Measurements from ENCODE around the gene EEFSEC. TPM values are rescaled to one million over a fixed set of nuclear protein-coding genes. Genes with fewer than 3 reads are reported as not detected.

EEFSEC gene
- polyA plus RNA-seq, 1 donor (not counting 4 experiments of a cell fraction or from before 2014, with no cell fraction given), result 8.7 TPM

GRCh38 chr3:128353991-128354687 is 200.9 kb downstream of the EEFSEC start:
- Histone ChIP-seq H3K27ac (ENCODE audit: control insufficient read depth, insufficient read depth, low read length) (no peak overlapping the region), H3K9me3 (ENCODE audit: control insufficient read depth, low read depth, low read length) (no peaks in the 10 kb centered on the region), H3K9ac (ENCODE audit: control insufficient read depth, extremely low read depth, insufficient read depth, low read length) (no peak overlapping the region), H3K4me2 (ENCODE audit: control insufficient read depth, extremely low read depth, insufficient read depth, low read depth, low read length) (no peak overlapping the region), H3K9me1 (ENCODE audit: control insufficient read depth, extremely low read depth, insufficient read depth, low read length) (no peaks in the 10 kb centered on the region), H4K20me1 (ENCODE audit: control insufficient read depth, extremely low read depth, insufficient read depth, low read length) (no peaks in the 10 kb centered on the region), H3K79me2 (ENCODE audit: control insufficient read depth, insufficient read depth, low read length) (no peaks in the 10 kb centered on the region), H2AFZ (ENCODE audit: control insufficient read depth, low read length) (no peak overlapping the region), H3K4me3 (ENCODE audit: control insufficient read depth in 2 of 3, extremely low read depth in 1 of 3, insufficient read depth in 2 of 3, low read depth in 1 of 3, low read length in 3 of 3) (no peak overlapping the region), H3K4me1 (ENCODE audit: control insufficient read depth, extremely low read depth, insufficient read depth, low read length) (no peaks in the 10 kb centered on the region), H3K27me3 (ENCODE audit: control insufficient read depth, extremely low read depth, insufficient read depth, low read length) (no peaks in the 10 kb centered on the region), H3K36me3 (ENCODE audit: control insufficient read depth in 2 of 2, extremely low read depth in 1 of 2, insufficient read depth in 2 of 2, low read length in 2 of 2) (peaks cover 0 to 5% of the 10 kb centered on the region in 2 experiments)
- DNase-seq (ENCODE audit: low read depth, low spot score) (no peak), FAIRE-seq (no peak)
- TF ChIP-seq EZH2 (IDR thresholded peaks at IDR 0.05; ENCODE audit: low read length) (no peak), CTCF (optimal IDR thresholded peaks at IDR 0.05 in 1 of 3, IDR thresholded peaks at IDR 0.05 in 1 of 3, conservative IDR thresholded peaks at IDR 0.05 in 1 of 3; ENCODE audit: extremely low read depth in 1 of 3, insufficient read depth in 2 of 3, low read length in 3 of 3) (no peak)
- dilution Hi-C loops (cut with MboI; ENCODE audit: extremely low pct_ligation_motif_present, low sequenced_read_pairs), result no loop called here

- DNase-seq (ENCODE audit: low read depth, low spot score), result no peak
- no peak for FAIRE-seq
- Histone ChIP-seq H2AFZ (ENCODE audit: control insufficient read depth, low read length) (no peak overlapping the region), H3K27me3 (ENCODE audit: control insufficient read depth, extremely low read depth, insufficient read depth, low read length) (no peaks in the 10 kb centered on the region), H3K9me3 (ENCODE audit: control insufficient read depth, low read depth, low read length) (no peaks in the 10 kb centered on the region), H3K4me3 (ENCODE audit: control insufficient read depth in 2 of 3, extremely low read depth in 1 of 3, insufficient read depth in 2 of 3, low read depth in 1 of 3, low read length in 3 of 3) (no peak overlapping the region), H3K9me1 (ENCODE audit: control insufficient read depth, extremely low read depth, insufficient read depth, low read length) (no peaks in the 10 kb centered on the region), H4K20me1 (ENCODE audit: control insufficient read depth, extremely low read depth, insufficient read depth, low read length) (no peaks in the 10 kb centered on the region), H3K36me3 (ENCODE audit: control insufficient read depth in 2 of 2, extremely low read depth in 1 of 2, insufficient read depth in 2 of 2, low read length in 2 of 2) (peaks cover 0 to 5% of the 10 kb centered on the region in 2 experiments), H3K4me2 (ENCODE audit: control insufficient read depth, extremely low read depth, insufficient read depth, low read depth, low read length) (no peak overlapping the region), H3K4me1 (ENCODE audit: control insufficient read depth, extremely low read depth, insufficient read depth, low read length) (no peaks in the 10 kb centered on the region), H3K79me2 (ENCODE audit: control insufficient read depth, insufficient read depth, low read length) (no peaks in the 10 kb centered on the region), H3K27ac (ENCODE audit: control insufficient read depth, insufficient read depth, low read length) (no peak overlapping the region), H3K9ac (ENCODE audit: control insufficient read depth, extremely low read depth, insufficient read depth, low read length) (no peak overlapping the region)
- TF ChIP-seq EZH2 (IDR thresholded peaks at IDR 0.05; ENCODE audit: low read length) (no peak), CTCF (optimal IDR thresholded peaks at IDR 0.05 in 1 of 3, IDR thresholded peaks at IDR 0.05 in 1 of 3, conservative IDR thresholded peaks at IDR 0.05 in 1 of 3; ENCODE audit: extremely low read depth in 1 of 3, insufficient read depth in 2 of 3, low read length in 3 of 3) (no peak)
- dilution Hi-C loops (cut with MboI; ENCODE audit: extremely low pct_ligation_motif_present, low sequenced_read_pairs), result no loop called here
These were observed 201.7 kb downstream of the EEFSEC start for GRCh38 chr3:128354788-128355542.
